GM10847 (cell line): ENCODE measurements around the gene APC.

Experiments
- POLR2A ChIP-seq: IDR thresholded peaks from 2 replicates; pipeline ENCODE4 v1.6.1; 2011; ENCODE audit not compliant: insufficient read length; ENCODE audit errors: extremely low read depth

APC gene

GRCh38 chr5:112707187-112708102 is 30.2 kb upstream of the APC start:
- TF ChIP-seq POLR2A: peak; percentile 89

GRCh38 chr5:112708103-112708622 is 29.5 kb upstream of the APC start:
- no peak for TF ChIP-seq POLR2A

DNA sequence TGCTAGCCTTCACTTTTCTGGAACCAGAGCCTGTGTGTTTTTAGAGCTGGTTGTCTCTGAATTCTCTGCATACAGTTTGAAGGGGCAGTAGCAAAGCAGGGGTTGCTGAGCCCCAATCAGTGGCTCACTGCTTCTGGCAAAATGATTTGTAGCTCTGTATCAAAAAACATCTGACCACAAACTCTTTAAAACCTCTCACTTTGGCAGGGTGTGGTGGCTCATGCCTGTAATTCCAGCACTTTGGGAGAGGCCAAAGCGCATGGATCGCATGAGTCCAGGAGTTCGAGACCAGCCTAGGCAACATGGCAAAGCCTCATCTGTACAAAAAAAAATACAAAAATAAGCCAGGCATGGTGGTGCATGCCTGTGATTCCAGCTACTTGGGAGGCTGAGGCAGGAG is 28.3 kb upstream of the APC start:
- TF ChIP-seq POLR2A: no peak

GRCh38 chr5:112710896-112711295 is 26.8 kb upstream of the APC start:
- no peak for TF ChIP-seq POLR2A

DNA sequence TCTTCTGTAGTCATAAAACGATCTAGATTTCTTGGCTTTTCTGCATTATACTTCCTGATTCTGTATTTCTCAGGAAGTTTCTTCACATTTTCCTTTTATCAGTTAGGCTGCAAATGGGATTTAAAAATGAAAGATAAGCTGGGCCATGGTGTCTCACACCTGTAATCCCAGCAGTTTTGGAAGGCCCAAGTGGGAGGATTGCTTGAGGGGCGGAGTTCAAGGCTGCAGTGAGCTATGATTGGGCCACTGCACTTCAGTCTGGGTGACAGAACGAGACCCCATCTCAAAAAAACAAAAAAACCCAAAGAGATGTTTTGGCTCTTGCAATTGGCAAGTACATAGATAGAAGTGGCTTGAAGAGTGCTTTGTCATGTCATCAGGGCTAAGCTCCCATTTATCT is 26.2 kb upstream of the APC start:
- no peak for TF ChIP-seq POLR2A

GRCh38 chr5:112713206-112713605 is 24.5 kb upstream of the APC start:
- no peak for TF ChIP-seq POLR2A

DNA sequence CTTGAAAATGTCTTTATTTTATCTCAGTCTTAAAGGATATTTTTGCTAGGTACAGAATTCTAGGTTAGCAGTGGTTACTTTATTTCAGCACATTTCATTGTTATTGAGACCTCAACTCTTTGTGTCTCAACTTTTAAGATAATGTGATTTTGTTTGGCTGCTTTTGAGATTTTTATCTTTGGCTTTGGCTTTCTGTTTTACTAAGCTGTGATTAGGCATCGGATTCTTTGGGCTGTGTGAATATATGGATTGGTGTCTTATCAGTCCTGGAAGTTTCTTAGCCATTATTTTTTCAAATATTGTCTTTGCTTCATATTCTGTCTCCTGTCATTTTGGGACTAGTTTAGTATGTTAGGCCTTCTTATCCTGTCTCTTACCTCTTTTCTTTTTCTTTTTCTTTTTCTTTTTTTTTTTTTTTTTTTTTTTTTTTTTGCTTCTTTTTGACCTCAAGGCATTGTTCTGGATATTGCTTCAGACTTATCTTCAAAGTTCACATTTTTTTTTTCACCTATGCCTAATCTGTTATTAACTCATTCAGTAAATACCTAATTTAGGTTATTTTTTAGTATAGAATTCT is 20.1 kb upstream of the APC start:
- TF ChIP-seq POLR2A: no peak

DNA sequence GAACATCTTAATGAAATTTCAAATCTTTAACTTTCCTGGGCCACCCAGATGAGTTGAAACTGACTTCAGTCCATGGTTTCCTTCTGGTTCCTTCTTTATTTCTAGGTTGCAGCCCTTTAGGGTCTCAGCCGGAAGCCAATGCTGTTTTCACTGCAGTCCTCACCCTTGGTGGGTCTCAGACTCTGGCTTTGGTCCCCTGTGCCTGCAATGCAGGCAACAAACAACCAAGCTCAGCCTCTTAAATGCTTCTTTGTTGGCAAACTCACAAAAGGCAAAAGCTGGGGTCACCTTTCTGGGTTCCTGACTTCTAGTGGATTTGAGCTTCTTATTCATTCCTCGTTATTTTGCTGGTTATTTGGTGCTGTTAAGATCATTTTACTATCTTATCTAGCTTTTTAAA is 19.3 kb upstream of the APC start:
- TF ChIP-seq POLR2A: no peak

DNA sequence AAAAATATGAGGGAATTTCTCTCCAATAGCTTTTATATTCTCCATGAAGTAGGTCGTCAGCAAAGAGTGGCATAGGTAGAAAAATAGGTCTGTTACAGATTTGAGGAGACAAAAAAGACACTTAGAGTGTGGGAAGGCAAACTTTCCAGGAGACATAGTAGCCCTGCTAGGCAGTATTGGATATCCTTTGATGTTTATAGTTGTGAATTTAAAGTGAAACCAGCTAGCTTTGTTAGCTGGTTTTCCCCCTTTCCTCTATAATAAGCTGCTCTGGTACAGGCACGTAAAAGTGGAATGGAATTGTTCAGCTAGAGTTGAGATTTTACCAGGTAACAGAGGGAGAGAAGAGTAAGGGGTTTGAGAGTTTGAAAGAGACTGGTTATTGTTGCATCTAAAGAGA is 17.1 kb upstream of the APC start:
- no peak for TF ChIP-seq POLR2A

- no peak for TF ChIP-seq POLR2A
These were observed 12.8 kb upstream of the APC start for GRCh38 chr5:112724901-112725300.

- no peak for TF ChIP-seq POLR2A
These were observed 8.1 kb upstream of the APC start for GRCh38 chr5:112729630-112730029.

DNA sequence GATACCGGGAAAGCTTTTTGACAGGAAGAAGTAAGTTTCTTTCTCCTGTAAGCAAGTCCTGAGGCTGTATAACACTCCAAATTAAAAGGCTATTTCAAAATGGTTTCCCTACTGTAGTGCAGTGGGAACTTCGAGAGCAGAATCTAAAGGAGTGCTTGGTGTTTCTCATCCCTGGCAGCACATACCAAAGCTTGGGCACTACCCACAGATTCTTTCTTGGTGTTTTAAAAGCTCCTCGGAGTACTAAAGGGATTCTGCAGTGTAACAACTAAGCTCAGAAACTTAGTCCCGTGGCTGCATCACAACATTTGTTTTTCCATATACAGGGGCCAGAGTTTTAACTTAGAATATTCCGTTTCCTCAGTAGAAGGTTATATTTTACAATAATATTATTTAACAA is 5.6 kb upstream of the APC start:
- TF ChIP-seq POLR2A: no peak

GRCh38 chr5:112733586-112733985 is 4.1 kb upstream of the APC start:
- TF ChIP-seq POLR2A: no peak

DNA sequence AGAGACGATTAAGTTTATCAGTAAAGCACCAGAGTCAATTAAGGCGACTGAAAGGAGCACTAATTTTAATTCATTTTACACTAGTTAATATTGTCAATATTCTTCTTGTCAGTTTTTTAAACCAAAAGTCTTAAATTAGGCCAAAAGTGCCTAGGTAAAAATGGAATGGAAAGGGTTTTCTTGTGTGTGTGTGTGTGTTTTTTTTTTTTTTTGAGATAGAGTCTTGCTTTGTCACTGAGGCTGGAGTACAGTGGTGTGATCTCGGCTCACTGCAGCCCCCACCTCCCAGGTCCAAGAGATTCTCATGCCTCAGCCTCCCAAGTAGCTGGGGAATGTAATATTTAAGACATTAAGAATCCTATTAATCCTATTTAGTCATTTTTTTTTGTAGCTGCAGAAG is 3.1 kb upstream of the APC start:
- TF ChIP-seq POLR2A: no peak

GRCh38 chr5:112735702-112736101 is 2.0 kb upstream of the APC start:
- TF ChIP-seq POLR2A: no peak

- TF ChIP-seq POLR2A: no peak
These were observed 619 bp upstream of the APC start for GRCh38 chr5:112737070-112737462.

DNA sequence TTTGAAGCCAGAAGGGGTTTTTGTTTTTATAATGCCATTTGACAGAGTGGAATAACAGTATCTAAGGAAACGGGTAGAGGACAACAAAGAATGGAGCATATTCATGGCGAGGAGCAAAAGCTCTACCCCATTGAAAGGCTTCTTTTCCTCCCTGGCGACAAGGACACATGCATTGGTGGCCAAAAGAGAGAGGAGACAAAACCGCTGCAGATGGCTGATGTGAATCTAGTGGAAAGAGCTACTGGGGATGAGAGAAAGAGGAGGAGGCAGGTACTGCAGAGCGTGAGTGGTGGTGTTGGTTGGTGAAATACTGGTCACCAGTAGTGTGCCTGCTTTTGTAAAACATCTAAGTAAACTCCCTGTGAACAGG is 491 bp downstream of the APC start:
- no peak for TF ChIP-seq POLR2A

GRCh38 chr5:112742424-112742823 is 4.7 kb downstream of the APC start:
- no peak for TF ChIP-seq POLR2A
